H1 (cell line): ENCODE data around the gene BSDC1. TPM values are rescaled to one million over a fixed set of nuclear protein-coding genes. Genes with fewer than 3 reads are reported as not detected.

Experiments
- CBX8 ChIP-seq: fragments of 300-800, 300-1000 bp; sonication (generic); IDR thresholded peaks from 2 replicates; pipeline ENCODE4 v1.7.1; 2016; ENCODE audit warnings: low read depth, low read length, borderline replicate concordance
- CHD1 ChIP-seq: IDR thresholded peaks from 2 replicates; pipeline ENCODE4 v1.6.1; 2012; ENCODE audit warnings: low read depth, low read length, improper control_type of control experiment
- CHD7 ChIP-seq: fragments of 300-600 bp; sonication (generic); IDR thresholded peaks from 2 replicates; pipeline ENCODE4 v1.7.1; 2012; ENCODE audit warnings: low read length, moderate library complexity, mild to moderate bottlenecking, inconsistent platforms; ENCODE audit not compliant: insufficient replicate concordance
- CREB1 ChIP-seq: IDR thresholded peaks from 2 replicates; pipeline ENCODE4 v1.6.1; 2012; ENCODE audit warnings: inconsistent platforms
- EGR1 ChIP-seq: IDR thresholded peaks from 2 replicates; pipeline ENCODE4 v1.6.1; 2011; ENCODE audit warnings: low read depth, low read length, borderline replicate concordance
- PHF8 ChIP-seq: fragments of 200-600 bp; sonication (generic); conservative IDR thresholded peaks from 2 replicates; pipeline ENCODE4 v1.7.1; 2012; ENCODE audit warnings: low read depth, mild to moderate bottlenecking, inconsistent platforms, low read length, moderate library complexity
- SIN3A ChIP-seq, 2 experiments: IDR thresholded peaks in 1 of 2; conservative IDR thresholded peaks in 1 of 2; 2 replicates each; pipeline ENCODE4 v1.6.1; 2011 to 2012; ENCODE audit warnings: low read length in 2 of 2, improper control_type of control experiment in 1 of 2, low read depth in 1 of 2, mild to moderate bottlenecking in 1 of 2
- SIRT6 ChIP-seq: IDR thresholded peaks from one replicate; pipeline ENCODE4 v1.7.1; 2012; ENCODE audit warnings: low read length, inconsistent platforms
- SIX5 ChIP-seq: IDR thresholded peaks from 2 replicates; pipeline ENCODE4 v1.6.1; 2011; ENCODE audit warnings: mild to moderate bottlenecking, low read depth, low read length
- SP4 ChIP-seq: IDR thresholded peaks from 2 replicates; pipeline ENCODE4 v1.6.1; 2012; ENCODE audit warnings: low read length, inconsistent platforms
- SRF ChIP-seq: IDR thresholded peaks from 2 replicates; pipeline ENCODE4 v1.6.1; 2011; ENCODE audit warnings: mild to moderate bottlenecking, low read depth, low read length, moderate library complexity
- polyA plus RNA-seq, 7 experiments: library from polyadenylated mRNA; depleted of rRNA in 3 of 7; stranded (reverse) in 5 of 7; unstranded in 2 of 7; fragments of >200 nt in 5 of 7; fragments of 200-250 nt in 2 of 7; gene quantifications; 1 replicate in 5 of 7; 2 replicates in 1 of 7; 4 replicates in 1 of 7; pipeline versions ENCODE4 v1.2.1 to v1.2.3, GENCODE V29; 2011 to 2013; ENCODE audit warnings: missing spikeins in 2 of 7, mixed read lengths in 2 of 7
- total RNA-seq: library from RNA; stranded (reverse); fragmentation: NEBNext Ultra II Directional; extraction: Animal tissue kit (Norgen Biotek cat#: 25700); gene quantifications from 2 replicates; pipeline ENCODE4 v1.2.1, GENCODE V29; 2021

Gene BSDC1
- total and polyA plus RNA-seq, 2 of the 8 experiments (the other 6 are each of a cell fraction or from before 2014, with no cell fraction given) = 24.8 to 40.7 TPM

GRCh38 chr1:32394141-32394889 is at the start of gene BSDC1 (continued):
- peak; percentile 63 to 84; a peak in 2 of 4 replicates for TF ChIP-seq SIN3A (conservative IDR thresholded peaks at IDR 0.05 in 1 of 2, IDR thresholded peaks at IDR 0.05 in 1 of 2; ENCODE audit: low read depth in 1 of 2, low read length in 2 of 2)
- 0 out of 2 replicates have a peak, but pooled peaks have one; percentile 47 for TF ChIP-seq SP4
- no peak for TF ChIP-seq SIX5
- no peak; the same call in none of the 2 replicates for TF ChIP-seq CHD1
- no peak for TF ChIP-seq CBX8
- peak; percentile 83 for TF ChIP-seq CREB1
- TF ChIP-seq EGR1 = peak; percentile 41; the same call in 1 of the 2 replicates
- no peak for TF ChIP-seq CHD7
- TF ChIP-seq SIRT6 = no peak
- TF ChIP-seq SRF = no peak
- TF ChIP-seq PHF8 = peak; percentile 91
